IMR-90 (cell line): ENCODE data around the gene CCHCR1. TPM values are rescaled to one million over a fixed set of nuclear protein-coding genes. Genes with fewer than 3 reads are reported as not detected.
A peak's percentile ranks its signal among the peaks of the same experiment; 100 is the strongest.

Source experiments
- ATAC-seq: fragments of 200-7000 bp; cut with Tn5 transposase; 2 replicates; pipeline ENCODE4 v1.9.1; 2020; ENCODE audit warnings: low read depth, mild to moderate bottlenecking, moderate library complexity
- BruUV-seq: library from RNA; stranded (reverse); fragments of 400-500 nt; replicated peaks from 2 replicates; lab custom pipeline; 2021; lab: Mats Ljungman, UMichigan
- CTCF ChIA-PET: fragments of 300-600 bp; formaldehyde crosslinking; extraction: SDS; loops from one replicate; lab custom pipeline; 2021; ENCODE audit warnings: antibody characterized with exemption; lab: Yijun Ruan, JAX
- POLR2A ChIA-PET: fragments of 300-600 bp; sonication (Branson Sonifier 250); formaldehyde crosslinking; loops from one replicate; lab custom pipeline; 2022; ENCODE audit warnings: antibody characterized with exemption; ENCODE audit not compliant: unreplicated experiment; lab: Charles Lee
- DNase-seq: peaks from one replicate; pipeline ENCODE4 v3.0.0; 2013
- H2AFZ ChIP-seq: replicated peaks from 2 replicates; pipeline ENCODE3; 2013; ENCODE audit warnings: low read length, mild to moderate bottlenecking; ENCODE audit not compliant: poor library complexity
- H2AK5ac ChIP-seq: 2 replicates; pipeline ENCODE4 v1.6.1; 2013; ENCODE audit warnings: low read depth, low read length, inconsistent platforms
- H2AK9ac ChIP-seq: replicated peaks from 2 replicates; pipeline ENCODE3; 2013; ENCODE audit warnings: mild to moderate bottlenecking, low read depth, low read length, moderate library complexity; ENCODE audit not compliant: poor library complexity
- H2BK120ac ChIP-seq: 2 replicates; pipeline ENCODE4 v1.6.1; 2013; ENCODE audit warnings: low read depth, low read length, inconsistent platforms
- H2BK15ac ChIP-seq: 3 replicates; pipeline ENCODE4 v1.6.1; 2013; ENCODE audit warnings: low read depth, low read length, inconsistent platforms
- H2BK20ac ChIP-seq: 2 replicates; pipeline ENCODE4 v1.6.1; 2013; ENCODE audit warnings: low read depth, mild to moderate bottlenecking, inconsistent platforms, low read length, moderate library complexity
- H2BK5ac ChIP-seq: 2 replicates; pipeline ENCODE4 v1.6.1; 2013; ENCODE audit warnings: mild to moderate bottlenecking, low read depth, low read length, inconsistent platforms; ENCODE audit not compliant: poor library complexity, severe bottlenecking
- H3K14ac ChIP-seq: replicated peaks from 2 replicates; pipeline ENCODE4 v1.6.1; 2013; ENCODE audit warnings: low read depth, low read length, inconsistent platforms
- H3K18ac ChIP-seq: 2 replicates; pipeline ENCODE4 v1.6.1; 2013; ENCODE audit warnings: low read depth, low read length, control low read depth
- H3K23ac ChIP-seq: 2 replicates; pipeline ENCODE4 v1.6.1; 2013; ENCODE audit warnings: low read depth, low read length, inconsistent platforms
- H3K27ac ChIP-seq: 2 replicates; pipeline ENCODE4 v1.5.1; 2013; ENCODE audit warnings: mild to moderate bottlenecking, control low read depth, low read length; ENCODE audit not compliant: insufficient read depth
- H3K27me3 ChIP-seq: 2 replicates; pipeline ENCODE4 v1.6.1; 2013; ENCODE audit warnings: low read length; ENCODE audit not compliant: control insufficient read depth, insufficient read depth
- H3K36me3 ChIP-seq: 2 replicates; pipeline ENCODE4 v1.6.1; 2013; ENCODE audit warnings: low read length, mixed read lengths; ENCODE audit not compliant: control insufficient read depth, insufficient read depth
- H3K4ac ChIP-seq: 2 replicates; pipeline ENCODE4 v1.6.1; 2013; ENCODE audit warnings: low read depth, low read length, inconsistent platforms
- H3K4me1 ChIP-seq: 2 replicates; pipeline ENCODE4 v1.6.1; 2013; ENCODE audit warnings: low read length, mixed read lengths; ENCODE audit not compliant: control insufficient read depth, insufficient read depth
- H3K4me2 ChIP-seq: 2 replicates; pipeline ENCODE4 v1.6.1; 2013; ENCODE audit warnings: low read depth, mild to moderate bottlenecking, control low read depth, low read length, moderate library complexity
- H3K4me3 ChIP-seq: 2 replicates; pipeline ENCODE4 v1.5.1; 2013; ENCODE audit warnings: low read depth, mild to moderate bottlenecking, control low read depth, low read length, moderate library complexity; ENCODE audit not compliant: insufficient read depth
- H3K56ac ChIP-seq: 2 replicates; pipeline ENCODE4 v1.6.1; 2013; ENCODE audit warnings: low read length, inconsistent platforms; ENCODE audit not compliant: insufficient read depth; ENCODE audit errors: extremely low read depth
- H3K79me1 ChIP-seq, 2 experiments: 2 replicates each; pipeline ENCODE4 v1.6.1; 2013; ENCODE audit warnings: low read length in 2 of 2, inconsistent platforms in 1 of 2, low read depth in 1 of 2
- H3K9ac ChIP-seq: 2 replicates; pipeline ENCODE4 v1.6.1; 2013; ENCODE audit warnings: low read depth, low read length, control low read depth
- H3K9me1 ChIP-seq: 2 replicates; pipeline ENCODE4 v1.6.1; 2013; ENCODE audit warnings: low read length, inconsistent platforms; ENCODE audit not compliant: insufficient read depth
- H3K9me3 ChIP-seq: 2 replicates; pipeline ENCODE4 v1.6.1; 2013; ENCODE audit warnings: low read length; ENCODE audit not compliant: control insufficient read depth, insufficient read depth
- H4K20me1 ChIP-seq: 2 replicates; pipeline ENCODE4 v1.6.1; 2013; ENCODE audit warnings: low read length, inconsistent platforms; ENCODE audit not compliant: insufficient read depth
- H4K5ac ChIP-seq: 2 replicates; pipeline ENCODE4 v1.6.1; 2013; ENCODE audit warnings: mild to moderate bottlenecking, low read depth, low read length, control low read depth
- H4K8ac ChIP-seq, 2 experiments: 2 replicates each; pipeline ENCODE4 v1.6.1; 2013; ENCODE audit warnings: low read depth in 2 of 2, low read length in 2 of 2, control low read depth in 1 of 2, inconsistent platforms in 1 of 2
- H4K91ac ChIP-seq: 2 replicates; pipeline ENCODE4 v1.6.1; 2013; ENCODE audit warnings: low read depth, low read length, inconsistent platforms; ENCODE audit not compliant: insufficient read depth
- CHD1 ChIP-seq: IDR thresholded peaks from 2 replicates; pipeline ENCODE4 v1.6.1; 2012; ENCODE audit warnings: low read depth, low read length, improper control_type of control experiment
- MAFK ChIP-seq: IDR thresholded peaks from 2 replicates; pipeline ENCODE4 v1.6.1; 2012; ENCODE audit warnings: low read depth, low read length, improper control_type of control experiment
- NFE2L2 ChIP-seq: fragments of 150-350 bp; IDR thresholded peaks from 2 replicates; pipeline ENCODE4 v1.6.1; 2016; ENCODE audit warnings: low read depth, mild to moderate bottlenecking, low read length
- WGBS, 2 experiments: methylation state at CpG; one replicate each; pipeline versions ENCODE4 v1.1.5 to v1.1.7; 2013; ENCODE audit warnings: missing lambda C conversion rate in 2 of 2; ENCODE audit not compliant: insufficient read length in 1 of 2; ENCODE audit errors: extremely low coverage in 2 of 2; 5-methylcytosine and 5-hydroxymethylcytosine counted together
- dilution Hi-C: fragments of 300-500 bp; cut with HindIII; formaldehyde crosslinking; loops from one replicate; pipeline ENCODE4 v1.14.3; 2018; ENCODE audit warnings: low sequenced_read_pairs; ENCODE audit not compliant: unreplicated experiment
- in situ Hi-C: fragments of 300-500 bp; cut with MboI; formaldehyde crosslinking; loops from 3 replicates; pipeline ENCODE4 v1.14.3; 2019; ENCODE audit warnings: low sequenced_read_pairs, inconsistent platforms, mixed read lengths
- intact Hi-C: fragments of 100-400 bp; cut with micrococcal nuclease; formaldehyde crosslinking; loops from 2 replicates; pipeline ENCODE4 v1.10.0; 2022
- polyA plus RNA-seq, 3 experiments: library from polyadenylated mRNA; depleted of rRNA; stranded (reverse); fragments of >200 nt; gene quantifications; 2 replicates each; pipeline ENCODE4 v1.2.3, GENCODE V29; 2012; ENCODE audit warnings: low replicate concordance in 1 of 3
- total RNA-seq: library from RNA; depleted of rRNA; stranded (reverse); fragments of >200 nt; gene quantifications from 2 replicates; pipeline ENCODE4 v1.2.3, GENCODE V29; 2012

The CCHCR1 gene
- total and polyA plus RNA-seq, 2 of the 4 experiments (the other 2 are of a cell fraction): 13.1 to 22.0 TPM

DNA sequence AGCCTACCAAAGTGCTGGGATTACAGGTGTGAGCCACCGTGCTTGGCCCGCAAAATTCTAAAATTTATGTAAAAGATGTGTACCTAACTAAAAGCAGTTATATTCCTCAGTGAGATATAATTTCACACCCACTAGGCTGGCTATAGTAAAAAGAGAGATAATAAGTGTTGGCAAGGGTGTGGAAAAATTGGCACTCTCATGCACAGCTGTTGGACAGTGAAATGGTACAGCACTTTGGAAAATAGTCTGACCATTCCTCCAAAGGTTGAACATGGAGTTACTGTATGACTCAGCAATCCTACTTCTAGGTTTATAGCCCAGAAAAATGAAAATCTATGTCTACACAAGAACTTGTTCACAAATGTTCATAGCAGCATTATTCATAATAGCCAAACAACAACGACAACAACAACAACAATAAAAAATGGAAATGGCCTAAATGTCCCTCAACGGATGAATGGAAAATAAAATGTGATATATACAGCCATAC lies 59.1 kb downstream of the CCHCR1 start:
- ChIA-PET CTCF (no interaction called here), POLR2A (no interaction called here)
- no peak overlapping the region for H3K9ac ChIP-seq
- in situ Hi-C loops (loop anchor here (25.0 kb wide), 1 partner anchor 611 kb away; the partner anchor contains the start of gene HLA-E), dilution Hi-C loops (no loop called here), intact Hi-C loops (no loop called here)
- no peak overlapping the region for H3K4me3 ChIP-seq
- no peak overlapping the region for H4K5ac ChIP-seq
- no peak overlapping the region for H2BK15ac ChIP-seq
- H3K79me1 ChIP-seq: no peaks in the 10 kb centered on the region
- no peak overlapping the region for H3K18ac ChIP-seq
- H2BK20ac ChIP-seq: no peak overlapping the region
- no peak overlapping the region for H2AK5ac ChIP-seq
- no peaks in the 10 kb centered on the region for H3K9me1 ChIP-seq
- H2AFZ ChIP-seq: no peak overlapping the region
- H2BK120ac ChIP-seq: no peak overlapping the region
- no peaks in the 10 kb centered on the region for H4K20me1 ChIP-seq
- H3K4me2 ChIP-seq: no peak overlapping the region
- no peak overlapping the region for H3K4ac ChIP-seq
- no peak overlapping the region for H4K8ac ChIP-seq
- no peak overlapping the region for H2BK5ac ChIP-seq
- H3K4me1 ChIP-seq: no peaks in the 10 kb centered on the region
- no peaks in the 10 kb centered on the region for H3K9me3 ChIP-seq
- no peak overlapping the region for H4K91ac ChIP-seq
- no CpG with 5 or more reads among the region's 4 CpGs for WGBS, 2 experiments
- no peak for DNase-seq
- peaks cover 4% of the 10 kb centered on the region for H3K27me3 ChIP-seq
- no peaks in the 10 kb centered on the region for H3K36me3 ChIP-seq
- no peak overlapping the region for H3K14ac ChIP-seq
- H2AK9ac ChIP-seq: no peak overlapping the region
- H3K27ac ChIP-seq: no peak overlapping the region
- H3K23ac ChIP-seq: no peak overlapping the region
- no peak overlapping the region for H3K56ac ChIP-seq
- BruUV-seq: no TSS peak
- ATAC-seq: no peak
- peak; percentile 36; the same call in 1 of the 2 replicates for TF ChIP-seq MAFK
- no peak for TF ChIP-seq CHD1
- peak; percentile 83 for TF ChIP-seq NFE2L2
